ENCODE measurements around the gene SAMD8. TPM values are rescaled to one million over a fixed set of nuclear protein-coding genes. Genes with fewer than 3 reads are reported as not detected.

The SAMD8 gene
- polyA plus RNA-seq, 1 donor, result 12.3 TPM

DNA sequence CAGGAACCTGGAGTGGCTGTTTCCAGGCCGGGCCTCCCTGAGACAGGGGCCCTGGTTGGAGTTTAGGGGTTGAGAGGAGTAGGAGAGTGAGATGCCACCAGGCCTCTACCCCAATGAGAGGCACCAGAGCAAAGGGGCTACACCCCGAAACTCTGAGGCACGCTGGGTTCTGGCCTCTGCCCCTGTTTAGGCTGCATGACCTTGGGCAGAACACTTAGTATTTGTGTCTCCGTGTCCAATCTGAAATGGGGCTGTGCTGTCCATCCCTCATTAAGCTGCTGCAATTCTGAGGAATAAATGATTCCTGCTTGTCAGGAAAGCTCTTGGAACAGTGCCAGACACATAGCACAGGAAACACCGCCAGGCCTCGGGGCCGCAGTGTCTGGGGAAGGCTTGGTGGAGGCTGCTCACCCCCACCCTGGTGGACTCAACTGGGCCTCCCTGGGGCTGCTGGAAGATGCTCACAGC, 40.5 kb upstream of the SAMD8 start:
- Histone ChIP-seq H3K36me3 (ENCODE audit: control insufficient read depth, insufficient read depth, low read length) (no peaks in the 10 kb centered on the region), H3K9me3 (ENCODE audit: control insufficient read depth, low read depth, low read length) (peaks cover 2% of the 10 kb centered on the region), H3K27ac (ENCODE audit: low read length) (peak overlapping the region; percentile 26), H3K4me3 (ENCODE audit: low read length) (no peak overlapping the region), H3K27me3 (ENCODE audit: control insufficient read depth, insufficient read depth, low read length) (no peaks in the 10 kb centered on the region), H3K4me1 (ENCODE audit: control insufficient read depth, insufficient read depth, low read length) (peaks cover 2% of the 10 kb centered on the region)
- DNase-seq, result no peak
- WGBS (ENCODE audit: insufficient coverage, low lambda C conversion rate), result no CpG with 5 or more reads among the region's 7 CpGs

DNA sequence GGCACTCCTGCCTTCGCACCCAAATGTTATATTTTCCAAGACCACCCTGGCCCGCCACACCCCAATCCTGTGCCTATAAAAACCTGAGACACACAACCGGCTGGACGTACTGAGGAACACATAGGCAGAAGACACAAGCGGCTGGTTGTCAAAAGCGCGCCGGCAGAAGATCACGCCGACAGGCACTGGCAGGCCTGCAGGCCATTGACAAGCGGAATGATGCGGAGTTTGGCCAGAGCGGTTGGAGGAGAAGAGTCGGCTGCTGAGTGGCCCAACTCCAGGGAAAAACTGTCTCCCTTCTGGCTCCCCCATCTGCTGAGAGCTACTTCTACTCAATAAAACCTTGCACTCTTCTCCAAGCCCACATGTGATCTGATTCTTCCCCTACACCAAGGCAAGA, 39.7 kb upstream of the SAMD8 start:
- Histone ChIP-seq H3K36me3 (ENCODE audit: control insufficient read depth, insufficient read depth, low read length) (no peaks in the 10 kb centered on the region), H3K4me1 (ENCODE audit: control insufficient read depth, insufficient read depth, low read length) (peaks cover 2% of the 10 kb centered on the region), H3K9me3 (ENCODE audit: control insufficient read depth, low read depth, low read length) (peaks cover 2% of the 10 kb centered on the region), H3K4me3 (ENCODE audit: low read length) (no peak overlapping the region), H3K27ac (ENCODE audit: low read length) (no peak overlapping the region), H3K27me3 (ENCODE audit: control insufficient read depth, insufficient read depth, low read length) (no peaks in the 10 kb centered on the region)
- DNase-seq, result no peak
- no CpG with 5 or more reads among the region's 14 CpGs for WGBS (ENCODE audit: insufficient coverage, low lambda C conversion rate)

DNA sequence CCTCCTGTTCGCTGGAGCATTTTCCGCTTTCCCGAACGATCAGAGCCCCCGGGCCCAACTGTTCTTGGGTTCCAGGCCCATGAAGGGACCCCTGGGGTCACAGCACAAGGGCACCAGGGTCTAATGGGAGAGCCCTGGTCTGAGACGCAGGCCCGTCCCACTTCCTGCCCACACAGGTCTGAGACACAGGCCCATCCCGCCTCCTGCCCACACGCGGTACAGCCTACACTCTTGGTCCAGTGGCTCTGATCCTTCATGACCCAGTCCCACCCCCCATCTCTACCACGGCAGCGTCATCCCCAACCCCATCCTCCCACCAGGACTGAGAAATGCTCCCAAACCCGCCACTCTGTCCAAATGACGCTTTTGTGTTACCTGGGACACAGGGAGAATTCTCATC, 38.7 kb upstream of the SAMD8 start:
- Histone ChIP-seq H3K36me3 (ENCODE audit: control insufficient read depth, insufficient read depth, low read length) (no peaks in the 10 kb centered on the region), H3K4me3 (ENCODE audit: low read length) (no peak overlapping the region), H3K27ac (ENCODE audit: low read length) (no peak overlapping the region), H3K4me1 (ENCODE audit: control insufficient read depth, insufficient read depth, low read length) (peaks cover 2% of the 10 kb centered on the region), H3K27me3 (ENCODE audit: control insufficient read depth, insufficient read depth, low read length) (no peaks in the 10 kb centered on the region), H3K9me3 (ENCODE audit: control insufficient read depth, low read depth, low read length) (peaks cover 2% of the 10 kb centered on the region)
- DNase-seq, result no peak
- no CpG with 5 or more reads among the region's 14 CpGs for WGBS (ENCODE audit: insufficient coverage, low lambda C conversion rate)

- Histone ChIP-seq H3K4me1 (ENCODE audit: control insufficient read depth, insufficient read depth, low read length) (peaks cover 2% of the 10 kb centered on the region), H3K9me3 (ENCODE audit: control insufficient read depth, low read depth, low read length) (peaks cover 2% of the 10 kb centered on the region), H3K36me3 (ENCODE audit: control insufficient read depth, insufficient read depth, low read length) (no peaks in the 10 kb centered on the region), H3K4me3 (ENCODE audit: low read length) (no peak overlapping the region), H3K27ac (ENCODE audit: low read length) (no peak overlapping the region), H3K27me3 (ENCODE audit: control insufficient read depth, insufficient read depth, low read length) (no peaks in the 10 kb centered on the region)
- WGBS (ENCODE audit: insufficient coverage, low lambda C conversion rate), result no CpG with 5 or more reads among the region's 17 CpGs
- DNase-seq, result no peak
These were observed 38.0 kb upstream of the SAMD8 start for GRCh38 chr10:75073442-75073841.

DNA sequence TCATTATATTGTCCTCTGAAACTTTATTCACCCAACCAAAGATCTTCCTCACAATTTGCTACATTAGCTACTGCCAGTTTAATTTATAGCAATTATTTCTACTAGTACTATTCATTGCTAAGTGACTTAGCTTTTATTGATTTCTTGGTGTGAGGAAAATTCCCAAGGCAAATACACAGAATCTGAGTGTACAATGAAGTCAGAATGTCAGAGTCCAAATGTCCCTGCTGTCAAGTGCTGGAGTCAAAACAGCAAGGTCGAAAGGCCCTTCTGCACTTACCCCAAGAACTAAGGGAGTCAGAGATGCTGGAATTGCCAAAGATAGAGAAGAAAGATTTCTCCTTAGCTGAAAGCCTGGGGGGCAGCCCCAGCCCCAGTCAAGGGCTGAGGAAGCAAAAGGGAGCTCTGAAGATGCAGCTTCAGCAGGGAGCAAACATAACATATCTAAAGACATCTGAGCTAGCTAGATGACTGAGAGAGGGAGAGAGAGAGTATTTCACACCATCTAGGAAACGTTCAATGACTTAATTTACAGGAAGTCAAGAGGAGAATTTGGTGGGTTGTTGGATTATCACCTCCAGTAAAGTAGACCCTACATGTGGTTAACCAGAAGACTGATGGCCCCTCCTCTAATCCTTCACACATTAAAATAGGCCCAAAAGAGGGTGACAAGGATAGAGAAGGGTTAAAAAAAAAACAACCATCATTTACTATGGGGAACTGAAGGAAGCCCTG, 36.6 kb upstream of the SAMD8 start:
- Histone ChIP-seq H3K4me3 (ENCODE audit: low read length) (no peak overlapping the region), H3K27ac (ENCODE audit: low read length) (no peak overlapping the region), H3K36me3 (ENCODE audit: control insufficient read depth, insufficient read depth, low read length) (no peaks in the 10 kb centered on the region), H3K9me3 (ENCODE audit: control insufficient read depth, low read depth, low read length) (peaks cover 2% of the 10 kb centered on the region), H3K4me1 (ENCODE audit: control insufficient read depth, insufficient read depth, low read length) (peaks cover 2% of the 10 kb centered on the region), H3K27me3 (ENCODE audit: control insufficient read depth, insufficient read depth, low read length) (no peaks in the 10 kb centered on the region)
- WGBS (ENCODE audit: insufficient coverage, low lambda C conversion rate), result 0% methylated on average over 1 of the region's 2 CpGs
- DNase-seq, result no peak

GRCh38 chr10:75076348-75076747, 35.1 kb upstream of the SAMD8 start:
- Histone ChIP-seq H3K4me1 (ENCODE audit: control insufficient read depth, insufficient read depth, low read length) (no peaks in the 10 kb centered on the region), H3K4me3 (ENCODE audit: low read length) (no peak overlapping the region), H3K36me3 (ENCODE audit: control insufficient read depth, insufficient read depth, low read length) (no peaks in the 10 kb centered on the region), H3K27ac (ENCODE audit: low read length) (no peak overlapping the region), H3K27me3 (ENCODE audit: control insufficient read depth, insufficient read depth, low read length) (no peaks in the 10 kb centered on the region), H3K9me3 (ENCODE audit: control insufficient read depth, low read depth, low read length) (peaks cover 2% of the 10 kb centered on the region)
- 80% methylated on average over 1 of the region's 6 CpGs for WGBS (ENCODE audit: insufficient coverage, low lambda C conversion rate)
- DNase-seq, result no peak

DNA sequence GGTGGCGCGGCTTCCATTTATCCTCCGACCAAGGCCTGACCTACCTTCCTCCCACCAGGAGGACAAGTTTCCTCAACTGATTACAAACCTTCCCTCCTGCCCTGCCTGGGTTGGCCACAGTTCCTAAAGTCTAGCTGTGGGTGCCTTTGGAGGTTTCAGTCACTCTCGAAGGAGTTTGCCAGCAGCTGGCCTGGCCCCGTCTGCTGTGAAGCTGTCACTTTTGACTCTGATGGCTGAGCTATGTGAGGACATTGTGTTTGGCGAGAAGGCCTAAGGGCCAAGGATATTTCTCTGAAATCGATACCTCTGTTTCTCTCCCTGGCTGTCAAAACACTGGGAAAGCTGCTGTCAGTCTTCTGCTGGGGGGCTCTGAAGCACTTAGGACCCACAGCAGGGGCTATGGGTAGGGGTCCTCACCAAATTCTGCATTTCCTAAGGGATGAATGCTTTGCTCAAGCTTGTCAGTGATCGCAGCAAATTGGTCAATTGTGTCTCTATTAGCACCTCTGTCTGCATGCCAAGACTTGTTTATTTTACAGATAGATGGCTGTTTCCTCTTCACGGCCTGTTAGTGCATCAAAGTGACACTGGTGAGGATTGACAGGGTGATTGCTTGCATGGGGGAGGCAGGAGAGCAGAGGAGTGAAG, 31.9 kb upstream of the SAMD8 start:
- no peak for DNase-seq
- no peaks in the 10 kb centered on the region for H3K36me3 ChIP-seq (ENCODE audit: control insufficient read depth, insufficient read depth, low read length)
- H3K27me3 ChIP-seq (ENCODE audit: control insufficient read depth, insufficient read depth, low read length), result no peaks in the 10 kb centered on the region
- H3K9me3 ChIP-seq (ENCODE audit: control insufficient read depth, low read depth, low read length), result no peaks in the 10 kb centered on the region
- WGBS (ENCODE audit: insufficient coverage, low lambda C conversion rate), result 100% methylated on average over 2 of the region's 9 CpGs
- no peak overlapping the region for H3K27ac ChIP-seq (ENCODE audit: low read length)
- H3K4me1 ChIP-seq (ENCODE audit: control insufficient read depth, insufficient read depth, low read length), result no peaks in the 10 kb centered on the region
- no peak overlapping the region for H3K4me3 ChIP-seq (ENCODE audit: low read length)

DNA sequence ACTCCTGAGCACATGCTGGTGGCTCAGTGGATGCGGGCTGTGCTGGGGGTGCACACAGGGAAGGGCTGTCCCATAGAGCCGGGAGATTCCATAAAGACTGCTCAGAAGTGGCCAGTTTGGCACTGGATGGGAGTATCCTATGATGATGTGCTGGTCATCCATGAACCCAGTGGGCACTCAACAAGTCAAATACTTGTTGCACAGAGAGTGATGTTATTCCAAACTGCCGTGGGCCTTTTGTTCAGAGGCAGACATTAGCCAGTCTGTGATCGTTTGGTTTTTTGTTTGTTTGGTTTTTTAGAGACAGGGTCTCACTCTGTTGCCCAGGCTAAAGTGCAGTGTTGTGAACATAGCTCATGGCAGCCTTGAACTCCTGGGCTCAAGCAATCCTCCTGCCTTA, 30.9 kb upstream of the SAMD8 start:
- Histone ChIP-seq H3K4me1 (ENCODE audit: control insufficient read depth, insufficient read depth, low read length) (no peaks in the 10 kb centered on the region), H3K4me3 (ENCODE audit: low read length) (no peak overlapping the region)
- WGBS (ENCODE audit: insufficient coverage, low lambda C conversion rate), result no CpG with 5 or more reads among the region's 4 CpGs

GRCh38 chr10:75081379-75081778, 30.1 kb upstream of the SAMD8 start:
- H3K4me3 ChIP-seq (ENCODE audit: low read length), result no peak overlapping the region
- H3K27ac ChIP-seq (ENCODE audit: low read length), result no peak overlapping the region
- no CpG with 5 or more reads among the region's 5 CpGs for WGBS (ENCODE audit: insufficient coverage, low lambda C conversion rate)
- no peaks in the 10 kb centered on the region for H3K9me3 ChIP-seq (ENCODE audit: control insufficient read depth, low read depth, low read length)
- no peak for DNase-seq
- H3K27me3 ChIP-seq (ENCODE audit: control insufficient read depth, insufficient read depth, low read length), result no peaks in the 10 kb centered on the region
- H3K4me1 ChIP-seq (ENCODE audit: control insufficient read depth, insufficient read depth, low read length), result no peaks in the 10 kb centered on the region
- H3K36me3 ChIP-seq (ENCODE audit: control insufficient read depth, insufficient read depth, low read length), result no peaks in the 10 kb centered on the region

More for the DNA sequence above, 30.9 kb upstream of the SAMD8 start:
- Histone ChIP-seq H3K27me3 (ENCODE audit: control insufficient read depth, insufficient read depth, low read length) (no peaks in the 10 kb centered on the region), H3K36me3 (ENCODE audit: control insufficient read depth, insufficient read depth, low read length) (no peaks in the 10 kb centered on the region), H3K27ac (ENCODE audit: low read length) (no peak overlapping the region), H3K9me3 (ENCODE audit: control insufficient read depth, low read depth, low read length) (no peaks in the 10 kb centered on the region)
- no peak for DNase-seq

DNA sequence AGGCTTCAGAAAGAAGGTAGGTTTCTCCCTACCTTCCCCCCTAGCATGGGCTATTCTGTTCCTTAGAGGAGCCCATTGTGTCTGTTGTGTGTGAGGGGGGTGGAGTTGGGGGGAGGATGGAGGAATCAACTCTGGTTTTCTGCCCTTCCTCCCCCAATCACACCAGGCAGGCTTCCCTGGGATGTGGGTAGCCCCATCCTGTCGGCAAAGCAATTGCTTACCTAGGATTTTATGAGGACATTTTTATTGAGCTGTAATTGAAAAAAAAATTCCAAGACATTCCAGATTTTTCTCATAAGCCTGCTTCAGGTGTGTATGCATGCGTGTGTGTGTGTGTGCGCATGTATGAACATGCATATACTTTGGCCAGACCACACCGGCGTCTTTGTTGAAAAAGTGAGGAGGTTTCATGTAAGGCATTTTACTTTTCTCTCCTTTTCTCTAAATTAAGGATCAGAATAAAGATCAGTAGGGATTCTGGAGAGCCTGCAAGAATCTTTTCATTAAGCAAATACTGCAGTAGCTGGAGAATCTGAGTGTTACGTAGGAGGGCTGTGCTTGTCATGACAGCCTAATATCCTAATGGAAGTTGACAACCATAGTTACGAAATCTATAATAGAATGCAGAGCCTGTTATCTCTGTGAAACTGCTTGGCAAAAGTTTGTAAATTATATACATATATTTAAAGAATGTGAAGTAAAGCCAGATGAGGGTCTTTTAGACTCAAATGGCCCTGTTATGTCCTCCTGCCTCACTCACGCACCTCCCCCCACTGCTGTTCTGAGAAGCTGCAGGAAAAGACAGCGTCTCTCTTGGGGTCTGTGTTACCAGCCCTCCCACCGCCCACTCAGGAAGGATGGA, 27.3 kb upstream of the SAMD8 start:
- no peaks in the 10 kb centered on the region for H3K4me1 ChIP-seq (ENCODE audit: control insufficient read depth, insufficient read depth, low read length)
- no peaks in the 10 kb centered on the region for H3K9me3 ChIP-seq (ENCODE audit: control insufficient read depth, low read depth, low read length)
- H3K27ac ChIP-seq (ENCODE audit: low read length), result no peak overlapping the region
- no peaks in the 10 kb centered on the region for H3K27me3 ChIP-seq (ENCODE audit: control insufficient read depth, insufficient read depth, low read length)
- H3K4me3 ChIP-seq (ENCODE audit: low read length), result no peak overlapping the region
- 60% methylated on average over 1 of the region's 10 CpGs for WGBS (ENCODE audit: insufficient coverage, low lambda C conversion rate)
- H3K36me3 ChIP-seq (ENCODE audit: control insufficient read depth, insufficient read depth, low read length), result no peaks in the 10 kb centered on the region
- no peak for DNase-seq
